NCI-H128 (cell line): ENCODE results near the gene KLHL3.
"Not testable (repeated sequence)": the region's sequence is repeated elsewhere in the genome, so short reads cannot be mapped to it uniquely, and the experiment has no call there.

Experiments
- DNase-seq: peaks from one replicate; lab custom pipeline; 2025; ENCODE audit not compliant: unreplicated experiment; lab: John Stamatoyannopoulos, UW

The KLHL3 gene

DNA sequence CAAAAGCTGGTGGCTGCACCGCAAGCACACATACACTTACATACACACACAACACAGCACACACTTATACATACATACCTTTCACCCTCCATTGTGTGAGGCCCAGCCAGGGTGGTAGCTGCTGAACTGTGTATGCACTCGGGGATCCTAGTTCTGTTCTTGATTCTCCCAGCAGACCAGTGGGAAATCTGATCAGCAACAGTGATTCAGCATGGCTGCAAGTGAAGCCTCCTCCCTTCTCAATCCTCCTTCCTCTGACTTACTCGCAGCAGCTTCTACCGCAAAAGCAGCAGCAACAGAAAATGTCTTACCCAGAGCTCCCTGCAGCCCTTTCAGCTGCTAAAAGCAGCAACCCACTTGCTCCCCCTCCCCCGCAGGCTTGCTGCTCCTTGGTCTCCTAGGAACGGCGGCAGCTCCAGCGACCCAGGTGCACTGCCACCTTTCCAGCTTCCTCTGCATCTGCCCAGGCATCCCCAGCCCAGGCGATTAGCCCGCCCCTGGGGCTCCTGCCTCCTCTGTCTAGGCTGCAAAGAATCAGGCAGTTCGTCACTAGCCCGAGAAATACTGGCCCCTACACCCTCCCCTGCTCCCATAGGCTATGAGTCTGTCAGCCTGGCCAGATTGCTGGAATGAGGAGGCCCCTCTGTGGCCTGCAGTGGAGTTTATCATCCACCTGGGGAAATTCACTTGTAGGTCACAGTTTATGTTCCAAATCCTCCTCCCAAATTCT lies at the start of gene KLHL3:
Gene KLHL3 (minus strand): TSS at position 535 of the 730 bp plus-strand sequence. CDS start 443 bp downstream, at position 92.
- DNase-seq, result peak; percentile 33

DNA sequence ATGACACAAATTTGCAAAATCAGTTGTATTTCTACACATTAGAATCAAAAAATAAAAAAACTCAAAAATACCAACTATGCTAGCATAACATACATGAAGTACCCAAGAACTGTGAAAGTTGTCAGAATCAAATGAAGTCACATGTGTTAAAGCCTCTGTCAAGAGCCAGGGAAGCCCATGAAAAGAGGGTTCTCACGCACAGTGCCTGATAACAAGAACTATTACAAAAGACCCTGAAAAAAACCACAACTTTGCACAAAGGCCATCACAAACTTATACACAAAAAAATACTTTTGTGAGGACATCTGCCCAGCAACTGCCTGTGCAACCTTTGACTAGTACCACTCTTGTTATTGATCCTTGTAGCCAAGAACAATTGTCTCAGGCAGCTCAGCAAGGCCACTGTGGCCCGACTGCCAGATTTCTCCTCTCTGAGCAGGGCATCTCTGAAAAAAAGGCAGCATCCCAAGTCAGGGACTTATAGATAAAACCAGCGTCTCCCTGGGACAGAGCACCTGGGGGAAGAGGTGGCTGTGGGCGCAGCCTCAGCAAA lies 47.2 kb upstream of the KLHL3 start:
- DNase-seq, result no peak

DNA sequence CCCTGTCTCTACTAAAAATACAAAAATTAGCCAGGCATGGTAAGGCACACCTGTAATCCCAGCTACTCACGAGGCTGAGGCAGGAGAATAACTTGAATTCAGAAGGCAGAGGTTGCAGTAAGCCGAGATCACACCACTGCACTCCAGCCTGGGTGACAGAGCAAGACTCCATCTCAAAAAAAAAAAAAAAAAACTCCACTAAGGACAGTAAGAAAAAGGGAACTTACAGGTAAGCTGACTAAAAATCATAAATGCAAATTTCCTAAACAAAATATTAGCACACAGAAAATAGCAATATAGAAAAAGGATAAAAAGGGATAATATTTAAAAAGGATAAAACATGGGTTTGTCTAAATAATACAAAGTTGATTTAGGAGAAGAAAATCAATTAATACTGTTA lies 46.2 kb upstream of the KLHL3 start:
- no peak for DNase-seq

GRCh38 chr5:137778772-137779564 lies 43.1 kb upstream of the KLHL3 start:
- no peak for DNase-seq

- not testable (repeated sequence) for DNase-seq
Observed at GRCh38 chr5:137767937-137768336, 32.0 kb upstream of the KLHL3 start.

DNA sequence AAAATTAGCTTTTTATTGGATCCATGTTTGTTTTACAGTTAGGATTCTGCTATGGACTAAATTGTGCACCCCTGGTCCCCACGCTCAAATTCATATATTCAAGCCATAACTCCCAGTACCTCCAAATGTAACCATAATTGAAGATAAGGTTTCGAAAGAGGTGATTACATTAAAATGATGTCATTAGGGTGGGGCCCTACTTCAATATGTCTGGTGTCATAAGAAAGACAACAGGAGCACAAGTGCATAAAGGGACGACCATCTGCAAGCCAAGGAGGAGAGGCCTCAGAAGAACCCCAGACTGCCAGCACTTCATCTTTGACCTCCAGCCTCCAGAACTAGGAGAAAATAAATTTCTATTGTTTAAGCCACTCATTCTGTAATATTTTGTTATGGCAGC lies 25.7 kb upstream of the KLHL3 start:
- no peak for DNase-seq

DNA sequence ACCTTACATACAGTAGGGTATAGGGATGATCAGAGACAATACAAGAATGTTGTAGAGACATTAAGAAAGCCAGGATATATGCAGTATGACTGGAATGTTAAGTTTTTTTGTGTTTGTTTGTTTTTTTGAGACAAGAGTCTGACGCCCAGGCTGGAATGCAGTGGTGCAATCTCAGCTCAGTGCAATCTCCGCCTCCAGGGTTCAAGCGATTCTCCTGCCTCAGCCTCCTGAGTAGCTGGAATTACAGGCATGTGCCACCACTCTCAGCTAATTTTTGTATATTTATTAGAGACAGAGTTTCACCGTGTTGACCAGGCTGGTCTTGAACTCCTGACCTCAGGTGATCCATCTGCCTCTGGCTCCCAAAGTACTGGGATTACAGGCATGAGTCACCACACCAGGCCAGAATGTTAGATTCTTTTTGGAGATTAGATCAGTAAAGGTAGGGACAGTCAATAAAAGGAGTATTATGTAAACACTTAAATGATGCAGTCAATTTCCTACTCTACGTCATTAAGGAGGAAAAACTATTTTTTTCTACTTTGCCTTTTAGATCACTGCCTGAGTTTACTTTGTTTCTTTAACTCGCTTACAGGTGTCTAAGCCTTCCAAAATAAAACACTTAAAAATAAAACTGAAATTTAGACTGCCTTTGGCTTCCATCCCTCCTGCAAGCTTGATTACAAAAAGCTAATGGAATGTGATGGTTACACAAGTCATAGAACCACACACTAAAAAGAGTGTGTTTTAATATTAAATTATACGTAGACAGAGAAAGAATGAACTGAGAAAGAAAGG lies 25.0 kb upstream of the KLHL3 start:
- DNase-seq, result no peak

DNA sequence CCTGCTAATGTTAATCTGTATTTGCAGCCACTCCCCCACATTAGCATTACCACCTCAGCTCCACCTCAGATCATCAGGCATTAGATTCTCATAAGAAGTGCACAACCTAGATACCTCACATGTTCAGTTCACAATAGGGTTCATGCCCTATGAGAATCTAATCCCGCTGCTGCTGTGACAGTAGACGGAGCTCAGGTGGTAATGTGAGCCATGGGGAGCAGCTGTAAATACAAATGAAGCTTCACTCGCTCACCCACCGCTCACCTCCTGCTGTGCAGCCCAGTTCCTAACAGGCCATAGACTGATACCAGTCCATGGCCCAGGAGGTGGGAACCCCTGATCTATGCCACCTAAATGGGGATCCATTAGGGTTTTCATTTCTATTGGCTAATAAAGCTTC lies 24.4 kb upstream of the KLHL3 start:
- no peak for DNase-seq

DNA sequence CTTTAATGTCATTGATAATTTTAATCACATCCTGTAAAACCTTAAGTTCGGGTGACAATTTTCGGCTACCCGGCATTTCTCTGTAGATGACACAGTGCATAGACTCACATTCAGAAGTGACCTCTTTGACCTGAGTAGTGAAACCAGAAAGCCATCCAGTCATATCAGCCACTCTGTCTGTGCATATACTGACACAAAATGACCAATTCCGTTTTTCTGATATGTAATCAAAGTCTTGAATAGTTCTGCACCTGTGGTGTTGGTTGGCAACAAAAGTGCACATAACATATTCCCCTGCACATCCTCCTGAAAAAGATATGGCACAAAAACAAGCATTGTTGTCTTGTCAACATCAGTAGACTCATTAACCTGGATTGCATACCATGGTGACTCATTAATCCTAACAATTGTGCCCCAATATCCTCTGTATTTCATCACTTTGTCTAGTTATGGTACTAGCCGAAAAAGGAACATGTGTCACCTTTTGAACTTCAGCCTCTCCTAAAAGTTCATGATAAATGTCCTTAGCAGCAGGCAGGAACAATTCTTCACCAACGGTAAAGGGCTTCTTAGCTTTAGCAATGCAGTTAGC lies 22.9 kb upstream of the KLHL3 start:
- DNase-seq, result no peak

DNA sequence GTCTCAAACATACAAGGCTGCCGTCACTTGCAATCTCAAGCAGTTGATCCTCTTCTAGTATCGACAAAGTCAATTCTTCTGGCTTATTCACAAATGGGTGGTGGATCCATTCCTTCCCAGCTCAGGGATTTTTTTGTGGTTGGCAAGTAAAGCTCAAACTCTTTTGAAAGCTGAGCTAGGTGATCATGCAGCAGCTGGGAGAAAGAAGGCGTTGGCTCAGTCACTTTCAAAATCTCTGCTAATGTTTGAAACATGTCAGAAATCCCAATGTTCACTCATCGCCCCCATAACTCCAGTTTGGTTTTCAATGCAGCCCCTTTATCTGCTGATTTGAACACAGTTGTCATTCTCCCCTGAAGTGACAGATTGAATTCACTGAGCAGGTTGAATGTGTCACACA lies 22.2 kb upstream of the KLHL3 start:
- DNase-seq, result no peak

DNA sequence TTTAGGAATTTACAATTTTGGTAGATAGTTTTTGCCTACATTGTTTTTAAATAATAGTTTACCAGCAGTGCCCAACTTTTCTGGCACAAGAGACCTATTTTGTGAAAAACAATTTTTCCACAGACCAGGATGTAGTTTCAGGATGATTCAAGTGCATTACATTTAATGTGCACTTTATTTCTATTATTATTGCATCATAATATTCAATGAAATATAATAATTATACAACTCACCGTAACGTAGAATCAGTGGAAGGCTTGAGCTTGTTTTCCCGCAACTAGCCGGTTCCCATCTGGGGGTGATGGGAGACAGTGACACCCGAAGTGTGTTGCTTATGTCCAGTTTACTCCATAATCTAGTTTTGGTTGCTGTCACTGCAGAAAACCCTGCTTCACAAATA lies 21.7 kb upstream of the KLHL3 start:
- no peak for DNase-seq

GRCh38 chr5:137754961-137755762 lies 19.3 kb upstream of the KLHL3 start:
- no peak for DNase-seq

GRCh38 chr5:137754188-137754960 lies 18.5 kb upstream of the KLHL3 start, which contains the start of gene HNRNPA0:
Gene HNRNPA0 (minus strand): TSS chr5:137754363. CDS start chr5:137754066, 297 bp downstream.
- DNase-seq, result peak; percentile 90

DNA sequence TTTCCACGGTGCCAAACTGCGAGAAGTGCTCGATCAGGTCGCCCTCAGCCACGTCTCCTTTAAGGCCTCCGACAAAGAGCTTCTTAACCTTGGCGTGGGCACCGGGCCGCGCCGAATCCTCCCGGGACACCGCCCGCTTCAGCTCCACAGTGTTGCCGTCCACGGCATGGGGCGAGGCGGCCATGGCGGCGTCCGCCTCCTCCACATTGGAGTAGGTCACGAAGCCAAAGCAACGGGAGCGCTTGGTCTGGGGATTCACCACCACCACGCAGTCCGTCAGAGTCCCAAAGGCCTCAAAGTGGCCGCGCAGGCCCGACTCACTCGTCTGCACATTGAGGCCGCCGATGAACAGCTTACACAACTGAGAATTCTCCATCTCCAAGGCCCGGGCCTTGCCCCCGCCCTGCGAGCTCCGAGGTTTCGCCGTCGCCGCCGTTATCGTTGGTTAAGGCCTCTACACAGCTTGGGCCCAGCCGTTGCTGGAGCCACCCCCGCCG lies 17.9 kb upstream of the KLHL3 start:
- DNase-seq, result no peak

DNA sequence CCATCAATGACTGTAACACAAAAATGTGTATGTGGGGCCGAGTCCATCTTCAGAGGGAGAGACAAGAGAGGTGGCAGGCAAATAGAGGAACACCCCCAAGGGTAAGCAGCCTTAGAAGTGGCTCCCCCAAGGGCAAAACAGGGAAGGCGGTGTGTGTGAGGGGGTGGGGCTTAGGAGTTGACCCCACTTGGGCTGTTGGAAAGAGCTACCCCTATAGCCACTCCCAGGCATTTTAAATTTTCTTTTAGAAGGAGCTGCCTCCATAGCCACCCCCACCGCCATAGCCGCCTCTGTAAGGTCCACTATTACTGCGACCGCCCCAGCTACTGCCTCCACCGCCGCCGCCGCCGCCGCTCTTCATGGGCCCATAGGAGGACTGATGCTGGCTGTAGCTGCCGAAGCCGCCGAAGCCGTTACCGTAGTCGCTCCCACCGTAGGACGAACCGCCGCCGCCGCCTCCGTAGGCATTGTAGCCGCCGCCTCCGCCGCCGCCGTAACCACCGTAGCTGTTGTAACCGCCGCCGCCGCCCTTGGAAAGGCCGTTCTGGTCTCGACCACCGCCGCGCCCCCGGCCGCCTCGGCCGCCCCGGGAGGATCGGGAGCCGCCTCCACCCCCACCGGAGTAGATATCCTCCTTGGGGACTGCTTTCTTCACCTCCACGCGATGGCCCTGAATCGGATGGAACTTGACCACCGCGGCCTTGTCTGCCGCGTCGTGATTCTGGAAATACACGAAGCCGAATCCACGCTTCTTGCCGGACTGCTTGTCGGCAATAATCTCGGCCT lies 17.2 kb upstream of the KLHL3 start:
- no peak for DNase-seq

DNA sequence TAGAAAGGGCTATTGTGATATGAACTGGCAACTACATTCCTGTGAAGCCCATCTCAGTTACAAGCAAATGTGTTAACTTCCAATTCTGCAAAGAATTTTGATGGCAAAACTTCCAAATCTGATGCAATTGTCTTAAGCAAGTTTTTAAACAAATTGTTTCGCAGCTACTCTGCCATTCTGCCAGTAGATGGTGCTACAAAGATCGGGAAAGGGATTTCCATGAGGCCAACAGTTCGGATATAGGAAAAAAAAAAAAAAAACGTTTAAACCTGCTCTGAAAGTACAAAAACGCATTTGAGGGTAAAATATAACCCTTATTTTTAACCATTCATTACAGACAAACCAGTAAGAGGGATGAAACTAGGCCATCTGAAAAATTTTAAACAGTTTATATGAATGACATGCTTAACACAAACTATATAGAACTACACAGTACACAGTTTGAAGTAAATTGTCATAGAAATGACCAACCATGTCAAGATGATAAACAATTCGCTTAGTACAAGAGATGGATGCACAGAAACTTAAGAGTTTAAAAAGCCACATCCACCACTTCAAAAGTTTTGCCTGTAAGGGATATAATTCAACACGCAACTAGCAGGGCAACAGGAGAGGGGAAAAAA lies 16.1 kb upstream of the KLHL3 start:
- no peak for DNase-seq

- DNase-seq, result no peak
Observed at GRCh38 chr5:137750436-137750835, 14.5 kb upstream of the KLHL3 start.

GRCh38 chr5:137747848-137748247 lies 12.0 kb upstream of the KLHL3 start:
- DNase-seq, result no peak
